Measurements from ENCODE around the gene TOP1. TPM values are rescaled to one million over a fixed set of nuclear protein-coding genes. Genes with fewer than 3 reads are reported as not detected.

TOP1 gene
- total RNA-seq, 1 experiment from 2014 or later = 39.7 TPM

DNA sequence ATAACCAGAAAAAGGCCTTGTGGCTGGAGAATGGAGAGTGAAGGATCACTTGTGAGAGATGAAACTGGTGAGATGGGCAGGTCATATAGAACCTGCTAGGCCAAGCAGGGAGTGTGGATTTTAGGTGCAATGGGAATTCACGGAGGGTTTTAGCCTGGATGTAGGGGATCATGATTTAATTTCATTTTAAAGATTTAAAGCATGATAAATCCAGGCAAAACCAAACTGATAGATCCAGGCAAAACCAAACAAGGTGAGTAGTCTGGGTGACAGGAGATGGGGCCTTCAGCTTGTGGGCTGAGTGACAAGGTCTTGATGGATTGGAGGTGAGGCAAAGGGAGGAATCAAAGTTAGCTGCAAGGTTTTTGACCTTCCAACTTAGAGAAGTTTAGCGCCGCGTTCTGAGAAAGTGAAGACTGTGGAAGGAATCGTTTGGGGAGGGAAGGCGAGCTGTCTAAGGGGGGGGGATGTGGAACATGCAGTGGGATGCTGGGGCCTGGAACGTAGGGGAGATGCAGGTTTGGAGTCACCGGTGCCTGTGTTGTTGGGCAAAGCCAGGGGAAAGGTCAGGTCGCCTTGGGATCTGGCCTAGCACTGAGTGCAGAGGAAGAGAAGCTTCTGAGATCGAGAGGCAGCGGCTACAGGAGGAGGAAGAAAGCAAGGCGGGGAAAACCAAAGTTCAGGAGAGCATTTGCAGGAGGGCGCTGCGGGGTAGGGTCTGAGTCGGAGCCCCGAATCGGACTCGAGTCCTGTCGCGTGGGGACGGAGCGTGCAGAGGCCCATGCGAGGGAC is 107.5 kb downstream of the TOP1 start:
- no peak for DNase-seq (ENCODE audit: low spot score)
- in situ Hi-C loops (cut with HindIII; ENCODE audit: low sequenced_read_pairs) = no loop called here

- peak; percentile 91 for DNase-seq (ENCODE audit: low spot score)
- in situ Hi-C loops (cut with HindIII; ENCODE audit: low sequenced_read_pairs) = no loop called here
Measured at GRCh38 chr20:41136680-41137613, 108.3 kb downstream of the TOP1 start, which contains the start of gene PLCG1. PLCG1 (plus strand) TSS chr20:41137543; CDS start chr20:41137642, 99 bp downstream.

- peak; percentile 39 for DNase-seq (ENCODE audit: low spot score)
- in situ Hi-C loops (cut with HindIII; ENCODE audit: low sequenced_read_pairs) = no loop called here
Measured at GRCh38 chr20:41137614-41138474, 109.2 kb downstream of the TOP1 start.

- in situ Hi-C loops (cut with HindIII; ENCODE audit: low sequenced_read_pairs) = no loop called here
- DNase-seq (ENCODE audit: low spot score) = peak; percentile 46
Measured at GRCh38 chr20:41138475-41139226, 110.0 kb downstream of the TOP1 start.

DNA sequence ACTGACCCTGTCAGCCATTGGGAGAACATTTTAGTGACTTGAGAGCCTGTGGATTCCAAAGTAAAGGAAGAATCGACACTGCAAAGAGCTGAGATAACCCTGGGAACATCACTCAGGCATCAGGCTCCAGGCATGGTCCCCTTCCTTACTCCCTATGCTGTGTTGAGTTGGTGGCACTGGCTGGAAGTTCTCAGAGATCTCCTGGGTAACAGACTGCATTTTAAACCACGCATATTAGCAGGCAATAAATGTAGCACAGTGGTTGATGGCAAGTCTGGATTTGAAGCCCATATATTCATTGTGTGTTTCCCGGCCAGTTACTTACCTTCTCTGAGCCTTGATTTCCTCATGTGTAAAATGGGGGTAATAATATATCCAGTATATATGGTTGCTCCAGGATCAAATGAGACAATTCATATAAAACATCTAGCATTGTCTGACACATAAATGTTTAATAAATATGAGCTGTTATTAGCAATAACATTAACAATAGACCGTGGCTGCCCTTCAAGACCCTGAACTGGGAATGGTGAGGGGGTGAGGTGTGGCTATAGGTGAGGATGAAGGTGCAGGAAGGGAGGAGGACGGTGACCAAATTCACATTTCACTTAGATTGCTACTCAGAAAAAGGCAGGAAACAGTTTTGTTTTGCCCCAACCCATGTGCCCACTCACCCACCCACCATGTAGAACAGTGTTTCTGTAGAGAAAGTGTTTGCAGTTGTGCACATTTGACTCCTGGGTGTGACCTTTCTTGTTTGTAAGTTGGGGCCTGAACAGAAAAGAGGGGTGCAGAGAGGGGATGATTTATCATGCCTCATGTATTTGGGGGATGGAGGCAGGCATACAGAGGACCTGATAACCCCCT is 110.8 kb downstream of the TOP1 start:
- no peak for DNase-seq (ENCODE audit: low spot score)
- in situ Hi-C loops (cut with HindIII; ENCODE audit: low sequenced_read_pairs) = no loop called here

- no peak for DNase-seq (ENCODE audit: low spot score)
- in situ Hi-C loops (cut with HindIII; ENCODE audit: low sequenced_read_pairs) = no loop called here
Measured at GRCh38 chr20:41140226-41141133, 111.9 kb downstream of the TOP1 start.

DNA sequence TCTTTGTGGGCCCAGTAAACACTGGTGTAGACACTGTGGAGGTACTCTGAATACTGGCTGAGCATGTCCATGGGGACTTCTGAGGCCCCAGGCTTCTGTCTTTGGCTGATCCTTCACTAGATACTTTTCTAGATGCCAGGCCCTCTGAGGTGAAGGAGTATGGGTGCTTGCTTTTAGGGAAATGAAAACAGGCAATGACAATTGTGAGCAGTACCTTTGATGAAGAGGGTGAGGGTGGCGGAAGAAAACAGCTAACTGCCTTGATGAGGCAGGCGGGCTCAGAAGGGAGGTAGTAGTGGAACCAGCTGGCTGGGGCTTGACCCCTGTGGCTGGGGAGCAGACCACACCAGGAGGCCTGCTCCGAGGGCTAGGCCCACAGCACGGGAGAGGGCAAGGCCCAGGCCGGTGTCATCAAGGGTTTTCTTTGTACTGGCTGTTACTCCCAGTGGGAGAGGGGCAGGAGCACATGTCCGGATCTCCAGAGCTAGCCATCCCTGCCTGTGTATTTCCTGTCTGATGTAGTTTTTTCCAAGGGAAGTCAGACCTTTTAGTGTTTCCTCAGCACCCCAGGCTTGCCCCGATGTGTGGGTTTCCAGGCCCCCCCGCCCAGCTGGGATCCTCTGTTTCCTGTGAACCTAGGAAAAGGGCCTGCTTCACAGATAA is 112.7 kb downstream of the TOP1 start:
- no peak for DNase-seq (ENCODE audit: low spot score)
- in situ Hi-C loops (cut with HindIII; ENCODE audit: low sequenced_read_pairs) = no loop called here

DNA sequence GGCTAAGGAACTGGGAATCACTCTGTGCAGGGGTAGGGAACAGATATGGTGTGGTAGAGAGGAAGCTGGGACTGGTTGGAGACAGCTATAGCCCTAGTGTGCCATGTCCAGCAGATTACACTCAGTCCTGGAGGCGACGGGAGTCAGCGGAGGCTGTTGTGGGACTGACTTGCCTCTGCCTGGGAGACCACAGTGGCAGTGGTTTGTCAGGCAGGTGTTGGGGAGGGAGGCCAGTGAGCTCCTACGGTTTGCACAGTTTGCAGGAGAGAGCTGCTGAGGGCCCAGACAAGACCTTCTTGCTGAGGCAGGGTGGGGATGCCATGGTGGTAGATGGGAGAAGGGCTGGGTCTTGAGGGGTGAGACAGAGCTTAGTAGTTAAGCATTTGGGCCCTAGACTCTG is 113.6 kb downstream of the TOP1 start:
- DNase-seq (ENCODE audit: low spot score) = no peak
- in situ Hi-C loops (cut with HindIII; ENCODE audit: low sequenced_read_pairs) = no loop called here

- in situ Hi-C loops (cut with HindIII; ENCODE audit: low sequenced_read_pairs) = no loop called here
- DNase-seq (ENCODE audit: low spot score) = no peak
Measured at GRCh38 chr20:41142919-41143318, 114.3 kb downstream of the TOP1 start.

GRCh38 chr20:41143354-41143753 is 114.7 kb downstream of the TOP1 start:
- in situ Hi-C loops (cut with HindIII; ENCODE audit: low sequenced_read_pairs) = no loop called here
- no peak for DNase-seq (ENCODE audit: low spot score)

GRCh38 chr20:41145317-41145716 is 116.7 kb downstream of the TOP1 start:
- in situ Hi-C loops (cut with HindIII; ENCODE audit: low sequenced_read_pairs) = no loop called here

DNA sequence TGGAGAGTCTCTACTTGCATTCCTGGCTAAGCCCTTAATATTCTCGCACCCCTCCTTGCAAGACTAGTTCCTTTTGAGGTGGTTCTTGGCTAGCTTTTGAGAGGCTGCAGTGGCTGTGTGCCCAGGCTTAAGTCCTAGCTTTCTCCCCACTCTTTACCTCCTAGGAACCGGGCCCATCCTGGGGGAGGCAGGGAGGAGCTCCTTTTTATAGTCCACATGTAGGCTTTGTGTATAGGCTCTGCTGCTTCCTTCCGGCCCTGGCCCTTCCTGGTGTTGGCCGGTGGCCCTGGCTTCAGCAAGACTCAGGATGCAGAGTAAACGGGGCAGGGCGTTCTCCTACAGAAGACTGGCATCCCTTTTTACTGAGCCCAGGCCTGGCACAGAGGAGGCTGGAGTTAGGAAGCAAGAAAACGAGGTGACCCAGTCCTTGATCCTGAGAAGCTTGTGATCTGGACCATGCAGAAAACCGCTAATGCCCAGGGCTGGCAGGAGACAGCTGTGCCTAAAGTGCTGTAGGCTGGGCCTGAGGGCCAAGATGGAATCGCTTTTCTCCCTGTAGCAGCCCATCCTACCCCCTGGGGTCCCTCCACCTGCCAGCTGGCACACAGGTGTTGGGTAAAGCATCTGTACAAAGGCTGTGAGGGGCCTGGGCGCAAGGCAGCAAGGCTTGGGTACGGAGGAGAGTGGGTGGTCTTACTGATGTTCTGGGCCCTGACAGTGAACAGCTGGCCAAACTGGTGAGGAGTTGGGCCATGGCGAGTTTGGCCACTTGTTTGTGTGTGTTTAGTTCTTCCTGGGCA is 117.4 kb downstream of the TOP1 start:
- DNase-seq (ENCODE audit: low spot score) = peak; percentile 80
- in situ Hi-C loops (cut with HindIII; ENCODE audit: low sequenced_read_pairs) = no loop called here

More at GRCh38 chr20:41145317-41145716, 116.7 kb downstream of the TOP1 start:
- DNase-seq (ENCODE audit: low spot score) = no peak

- DNase-seq (ENCODE audit: low spot score) = no peak
- in situ Hi-C loops (cut with HindIII; ENCODE audit: low sequenced_read_pairs) = no loop called here
Measured at GRCh38 chr20:41147767-41148191, 119.2 kb downstream of the TOP1 start.

- in situ Hi-C loops (cut with HindIII; ENCODE audit: low sequenced_read_pairs) = no loop called here
Measured at GRCh38 chr20:41148942-41149341, 120.3 kb downstream of the TOP1 start.

GRCh38 chr20:41150664-41151063 is 122.0 kb downstream of the TOP1 start:
- in situ Hi-C loops (cut with HindIII; ENCODE audit: low sequenced_read_pairs) = no loop called here
- no peak for DNase-seq (ENCODE audit: low spot score)

More at GRCh38 chr20:41148942-41149341, 120.3 kb downstream of the TOP1 start:
- no peak for DNase-seq (ENCODE audit: low spot score)
